Endothelial cell of hepatic sinusoid (primary cell): ENCODE data around the gene NDOR1.

ENCODE experiments used
- in situ Hi-C: cut with HindIII; loops from 2 replicates; pipeline ENCODE4 v1.10.0; 2017; ENCODE audit warnings: low sequenced_read_pairs

Gene NDOR1

GRCh38 chr9:137178939-137179630 is 26.4 kb upstream of the NDOR1 start:
- in situ Hi-C loops = no loop called here

GRCh38 chr9:137179761-137180160 is 25.7 kb upstream of the NDOR1 start:
- in situ Hi-C loops = no loop called here

GRCh38 chr9:137180491-137180890 is 25.0 kb upstream of the NDOR1 start:
- in situ Hi-C loops = no loop called here

GRCh38 chr9:137181680-137182079 is 23.8 kb upstream of the NDOR1 start:
- in situ Hi-C loops = no loop called here

GRCh38 chr9:137182836-137183235 is 22.7 kb upstream of the NDOR1 start:
- in situ Hi-C loops = no loop called here

GRCh38 chr9:137183980-137184595 is 21.4 kb upstream of the NDOR1 start:
- in situ Hi-C loops = no loop called here

- in situ Hi-C loops = no loop called here
Measured at GRCh38 chr9:137184881-137185660, 20.4 kb upstream of the NDOR1 start.

GRCh38 chr9:137185921-137186320 is 19.6 kb upstream of the NDOR1 start:
- in situ Hi-C loops = no loop called here

GRCh38 chr9:137186385-137186784 is 19.1 kb upstream of the NDOR1 start:
- in situ Hi-C loops = no loop called here

- in situ Hi-C loops = no loop called here
Measured at GRCh38 chr9:137187386-137187785, 18.1 kb upstream of the NDOR1 start.

- in situ Hi-C loops = no loop called here
Measured at GRCh38 chr9:137188086-137188489, 17.4 kb upstream of the NDOR1 start.

GRCh38 chr9:137188490-137189296 is 16.8 kb upstream of the NDOR1 start, which contains the start of the genes ANAPC2 and SSNA1:
TSS of gene ANAPC2 (minus strand) at chr9:137188560. CDS start at chr9:137188532, 28 bp downstream.
TSS of gene SSNA1 (plus strand) at chr9:137188676. CDS start at chr9:137188727, 51 bp downstream.
- in situ Hi-C loops = no loop called here

GRCh38 chr9:137189297-137190295 is 15.9 kb upstream of the NDOR1 start:
- in situ Hi-C loops = no loop called here

- in situ Hi-C loops = no loop called here
Measured at GRCh38 chr9:137190315-137190856, 15.1 kb upstream of the NDOR1 start.

GRCh38 chr9:137191245-137191644 is 14.3 kb upstream of the NDOR1 start:
- in situ Hi-C loops = no loop called here

GRCh38 chr9:137191691-137192447 is 13.6 kb upstream of the NDOR1 start:
- in situ Hi-C loops = no loop called here

- in situ Hi-C loops = no loop called here
Measured at GRCh38 chr9:137192448-137192780, 13.1 kb upstream of the NDOR1 start.

GRCh38 chr9:137192859-137193258 is 12.6 kb upstream of the NDOR1 start:
- in situ Hi-C loops = no loop called here

GRCh38 chr9:137193771-137194170 is 11.7 kb upstream of the NDOR1 start:
- in situ Hi-C loops = no loop called here
